PC-3 (cell line): ENCODE results near the gene ORM2. TPM values are rescaled to one million over a fixed set of nuclear protein-coding genes. Genes with fewer than 3 reads are reported as not detected.

Experiments
- ATAC-seq: fragments of 200-7000 bp; cut with Tn5 transposase; 2 replicates; pipeline ENCODE4 v1.9.1; 2020; ENCODE audit warnings: mild to moderate bottlenecking, moderate library complexity
- BruUV-seq: library from RNA; stranded (reverse); fragments of 400-500 nt; replicated peaks from 2 replicates; lab custom pipeline; 2021; lab: Mats Ljungman, UMichigan
- CTCF ChIA-PET: fragments of 300-600 bp; sonication (Branson Sonifier 250); formaldehyde crosslinking; loops from one replicate; lab custom pipeline; 2022; ENCODE audit warnings: antibody characterized with exemption; lab: Charles Lee
- POLR2A ChIA-PET: fragments of 300-600 bp; sonication (Branson Sonifier 250); formaldehyde crosslinking; loops from one replicate; lab custom pipeline; 2022; ENCODE audit warnings: antibody characterized with exemption; ENCODE audit not compliant: unreplicated experiment; lab: Charles Lee
- DNase-seq: peaks from one replicate; pipeline ENCODE4 v3.0.0-alpha.2; 2015
- H2AFZ ChIP-seq: fragments of 300-600 bp; sonication (generic); 2 replicates; pipeline ENCODE4 v1.6.0; 2016; ENCODE audit warnings: antibody characterized with exemption, low read length
- H3F3A ChIP-seq: fragments of 300-600 bp; sonication (generic); one replicate; pipeline ENCODE4 v1.6.0; 2017; ENCODE audit warnings: antibody characterized with exemption, low read length, control low read depth, mild to moderate bottlenecking; ENCODE audit not compliant: unreplicated experiment
- H3K27ac ChIP-seq: fragments of 300-600 bp; sonication (generic); 2 replicates; pipeline ENCODE4 v1.5.1; 2016; ENCODE audit warnings: mild to moderate bottlenecking, low read length
- H3K27me3 ChIP-seq: fragments of 300-600 bp; sonication (generic); 2 replicates; pipeline ENCODE4 v1.6.1; 2016; ENCODE audit warnings: low read length, mixed read lengths
- H3K36me3 ChIP-seq: fragments of 300-600 bp; sonication (generic); 2 replicates; pipeline ENCODE4 v1.6.1; 2016; ENCODE audit warnings: low read depth, mixed run types, low read length, mixed read lengths
- H3K4me1 ChIP-seq: fragments of 300-600 bp; sonication (generic); 2 replicates; pipeline ENCODE4 v1.5.1; 2016; ENCODE audit warnings: low read length; ENCODE audit not compliant: insufficient read depth
- H3K4me2 ChIP-seq: fragments of 300-600 bp; sonication (generic); 2 replicates; pipeline ENCODE4 v1.6.0; 2016; ENCODE audit warnings: low read length
- H3K4me3 ChIP-seq: fragments of 300-600 bp; sonication (generic); 2 replicates; pipeline ENCODE4 v1.5.1; 2016; ENCODE audit warnings: mild to moderate bottlenecking, low read length, mixed read lengths
- H3K79me2 ChIP-seq: fragments of 300-600 bp; sonication (generic); 2 replicates; pipeline ENCODE4 v1.6.1; 2017; ENCODE audit warnings: low read length, mixed read lengths
- H3K9ac ChIP-seq: fragments of 300-600 bp; sonication (generic); 2 replicates; pipeline ENCODE4 v1.6.0; 2016; ENCODE audit warnings: mild to moderate bottlenecking, low read length
- H3K9me2 ChIP-seq: fragments of 300-600 bp; sonication (generic); replicated peaks from 2 replicates; pipeline ENCODE4 v1.6.1; 2016; ENCODE audit warnings: mixed run types, low read length, mixed read lengths
- H3K9me3 ChIP-seq: fragments of 300-600 bp; sonication (generic); 2 replicates; pipeline ENCODE4 v1.6.1; 2016; ENCODE audit warnings: low read length, mixed read lengths
- H4K20me1 ChIP-seq: fragments of 300-600 bp; sonication (generic); 2 replicates; pipeline ENCODE4 v1.6.1; 2016; ENCODE audit warnings: low read length, mixed read lengths
- EZH2 ChIP-seq: fragments of 300-600 bp; sonication (generic); IDR thresholded peaks from one replicate; pipeline ENCODE4 v1.6.1; 2017; ENCODE audit warnings: antibody characterized with exemption, mild to moderate bottlenecking, low read length; ENCODE audit not compliant: unreplicated experiment
- EZH2phosphoT487 ChIP-seq: fragments of 300-600 bp; sonication (generic); IDR thresholded peaks from 2 replicates; pipeline ENCODE4 v1.6.1; 2018; ENCODE audit warnings: mild to moderate bottlenecking, antibody characterized with exemption, low read length, borderline replicate concordance
- intact Hi-C: fragments of 100-400 bp; cut with micrococcal nuclease; formaldehyde crosslinking; loops from 2 replicates; pipeline ENCODE4 v1.9.0; 2023
- total RNA-seq: library from RNA; depleted of rRNA; stranded (reverse); fragments of >200 nt; gene quantifications from 2 replicates; pipeline ENCODE4 v1.2.3, GENCODE V29; 2014
- TF ChIP-seq, protein P1 (sequence below): fragments of 300-600 bp; sonication (generic); conservative IDR thresholded peaks from 2 replicates; pipeline ENCODE4 v1.5.1; 2017; ENCODE audit warnings: antibody characterized with exemption, low read depth, mild to moderate bottlenecking, low read length

ORM2 gene
- total RNA-seq, 1 experiment from 2014 or later = not detected

DNA sequence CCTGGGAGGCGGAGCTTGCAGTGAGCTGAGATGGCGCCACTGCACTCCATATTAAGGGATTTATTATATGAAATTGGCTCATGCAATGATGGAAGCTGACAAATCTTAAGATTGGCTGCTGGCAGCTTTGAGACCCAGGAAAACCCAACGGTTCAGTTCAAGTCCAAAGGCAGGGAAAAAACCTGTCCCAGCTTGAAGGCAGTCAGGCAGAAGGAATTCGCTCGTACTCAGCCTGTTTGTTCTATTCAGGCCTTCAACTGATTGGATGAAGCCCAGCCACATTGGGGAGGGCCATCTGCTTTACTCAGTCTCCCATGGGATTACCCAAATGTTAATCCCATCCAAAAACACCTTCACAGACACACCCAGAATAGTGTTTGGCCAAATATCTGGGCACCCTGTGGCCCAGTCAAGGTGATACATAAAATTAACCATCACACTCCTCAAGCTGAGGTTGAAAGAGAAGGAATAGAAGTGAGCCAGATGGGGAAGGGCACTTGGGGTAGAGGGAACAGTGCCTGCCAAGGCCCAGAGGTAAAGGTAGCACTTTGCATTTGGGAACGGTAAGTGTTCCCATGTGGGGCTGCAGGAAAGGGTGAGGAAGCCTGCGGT is 15.3 kb upstream of the ORM2 start:
- no peaks in the 10 kb centered on the region for H3K9me3 ChIP-seq
- TF ChIP-seq EZH2phosphoT487 = no peak
- no peak for TF ChIP-seq EZH2
- TF ChIP-seq, protein P1, sequence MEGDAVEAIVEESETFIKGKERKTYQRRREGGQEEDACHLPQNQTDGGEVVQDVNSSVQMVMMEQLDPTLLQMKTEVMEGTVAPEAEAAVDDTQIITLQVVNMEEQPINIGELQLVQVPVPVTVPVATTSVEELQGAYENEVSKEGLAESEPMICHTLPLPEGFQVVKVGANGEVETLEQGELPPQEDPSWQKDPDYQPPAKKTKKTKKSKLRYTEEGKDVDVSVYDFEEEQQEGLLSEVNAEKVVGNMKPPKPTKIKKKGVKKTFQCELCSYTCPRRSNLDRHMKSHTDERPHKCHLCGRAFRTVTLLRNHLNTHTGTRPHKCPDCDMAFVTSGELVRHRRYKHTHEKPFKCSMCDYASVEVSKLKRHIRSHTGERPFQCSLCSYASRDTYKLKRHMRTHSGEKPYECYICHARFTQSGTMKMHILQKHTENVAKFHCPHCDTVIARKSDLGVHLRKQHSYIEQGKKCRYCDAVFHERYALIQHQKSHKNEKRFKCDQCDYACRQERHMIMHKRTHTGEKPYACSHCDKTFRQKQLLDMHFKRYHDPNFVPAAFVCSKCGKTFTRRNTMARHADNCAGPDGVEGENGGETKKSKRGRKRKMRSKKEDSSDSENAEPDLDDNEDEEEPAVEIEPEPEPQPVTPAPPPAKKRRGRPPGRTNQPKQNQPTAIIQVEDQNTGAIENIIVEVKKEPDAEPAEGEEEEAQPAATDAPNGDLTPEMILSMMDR = no peak
- no peak overlapping the region for H2AFZ ChIP-seq
- intact Hi-C loops = no loop called here
- no peak overlapping the region for H3K27ac ChIP-seq
- H3K27me3 ChIP-seq = no peaks in the 10 kb centered on the region
- ChIA-PET POLR2A (no interaction called here), CTCF (interaction anchor here (0.6 kb wide), 1 partner anchor 24 kb away, joined by 6 read pairs; no protein-coding TSS in a partner anchor)
- no peaks in the 10 kb centered on the region for H4K20me1 ChIP-seq
- DNase-seq (no peak), ATAC-seq (no peak)
- H3K4me2 ChIP-seq = no peak overlapping the region
- no peaks in the 10 kb centered on the region for H3K79me2 ChIP-seq
- no peaks in the 10 kb centered on the region for H3K9me2 ChIP-seq
- no peak overlapping the region for H3K9ac ChIP-seq
- no peaks in the 10 kb centered on the region for H3F3A ChIP-seq
- no peaks in the 10 kb centered on the region for H3K4me1 ChIP-seq
- no peak overlapping the region for H3K4me3 ChIP-seq
- no TSS peak for BruUV-seq
- no peaks in the 10 kb centered on the region for H3K36me3 ChIP-seq

DNA sequence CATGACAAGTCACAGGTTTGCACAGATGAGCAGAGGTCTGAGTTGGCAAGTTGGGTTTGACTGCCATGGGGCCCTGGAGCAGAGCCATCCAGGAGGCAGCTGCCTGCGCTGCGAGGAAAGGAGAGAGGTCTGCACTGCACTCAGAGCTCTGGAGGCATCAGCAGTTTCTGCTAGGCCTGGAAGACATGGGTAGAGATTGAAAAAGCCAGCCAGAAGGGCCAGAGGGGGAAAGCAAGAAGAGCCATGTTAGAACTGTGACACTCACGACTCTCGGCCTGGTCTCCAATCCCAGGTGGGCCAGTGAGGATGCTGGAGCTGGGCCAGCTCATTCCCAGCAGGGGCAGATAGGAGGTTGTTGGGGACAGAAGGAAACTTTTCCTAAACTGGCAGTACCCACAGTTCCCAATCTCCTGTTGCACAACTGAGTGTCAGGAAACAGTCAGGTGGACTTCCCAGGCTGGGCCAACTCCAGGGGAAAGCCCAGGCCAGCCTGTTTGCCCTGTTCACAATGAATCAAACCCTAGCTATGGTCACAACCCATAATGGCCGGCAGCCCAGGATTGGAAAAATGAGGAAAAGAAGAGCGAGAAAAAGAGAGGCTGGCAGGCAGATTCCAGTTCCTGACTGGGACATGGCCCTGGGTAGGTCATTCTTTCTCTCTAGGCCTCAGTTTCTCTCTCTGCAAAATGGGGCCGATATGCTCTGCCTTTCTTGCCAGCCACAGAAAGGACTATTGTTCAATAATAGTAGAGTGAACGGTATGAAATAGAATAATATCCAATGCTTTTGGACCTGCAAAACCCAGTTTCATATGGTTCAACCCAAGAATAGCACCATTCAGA is 14.6 kb upstream of the ORM2 start:
- CTCF ChIA-PET = interaction anchor here (0.6 kb wide), 1 partner anchor 24 kb away, joined by 6 read pairs; no protein-coding TSS in a partner anchor
- H3K79me2 ChIP-seq = no peaks in the 10 kb centered on the region

More for the DNA sequence above, 14.6 kb upstream of the ORM2 start:
- POLR2A ChIA-PET = no interaction called here
- TF ChIP-seq, protein P1 = no peak
- TF ChIP-seq EZH2 (no peak), EZH2phosphoT487 (no peak)
- no TSS peak for BruUV-seq
- Histone ChIP-seq H3K9ac (no peak overlapping the region), H3F3A (no peaks in the 10 kb centered on the region), H3K4me1 (no peaks in the 10 kb centered on the region), H3K27me3 (no peaks in the 10 kb centered on the region), H3K9me3 (no peaks in the 10 kb centered on the region), H3K9me2 (no peaks in the 10 kb centered on the region), H2AFZ (no peak overlapping the region), H3K4me2 (no peak overlapping the region), H4K20me1 (no peaks in the 10 kb centered on the region), H3K36me3 (no peaks in the 10 kb centered on the region), H3K27ac (no peak overlapping the region), H3K4me3 (no peak overlapping the region)
- intact Hi-C loops = no loop called here
- DNase-seq (no peak), ATAC-seq (no peak)
